Left lung (tissue), 10 donors: ENCODE measurements around the gene MRPL33. TPM values are rescaled to one million over a fixed set of nuclear protein-coding genes. Genes with fewer than 3 reads are reported as not detected.
"Not testable (repeated sequence)": the region's sequence is repeated elsewhere in the genome, so short reads cannot be mapped to it uniquely, and the experiment has no call there.

Experiments
- ATAC-seq: fragments of 200-7000 bp; cut with Tn5 transposase; one replicate; pipeline ENCODE4 v1.9.1; 2020; ENCODE audit warnings: moderate library complexity
- DNase-seq, 4 donors: peaks; one replicate each; pipeline ENCODE4 v3.0.0-alpha.2; 2013 to 2020
- H3K27ac ChIP-seq, 2 donors: fragments of 200-600 bp; sonication (generic) in 1 of 2; one replicate each; pipeline versions ENCODE4 v1.5.0 to v1.8.0; 2020 to 2021
- H3K27me3 ChIP-seq, 2 donors: fragments of 200-600 bp; sonication (generic) in 1 of 2; one replicate each; pipeline versions ENCODE4 v1.5.0 to v1.8.0; 2020 to 2021
- H3K36me3 ChIP-seq, 2 donors: fragments of 200-600 bp; sonication (generic) in 1 of 2; one replicate each; pipeline versions ENCODE4 v1.5.0 to v1.8.0; 2020 to 2021
- H3K4me1 ChIP-seq, 2 donors: fragments of 200-600 bp; one replicate each; pipeline ENCODE4 v1.8.0; 2021
- H3K4me3 ChIP-seq, 2 donors: fragments of 200-600 bp; sonication (generic) in 1 of 2; one replicate each; pipeline versions ENCODE4 v1.5.0 to v1.8.0; 2020 to 2021; ENCODE audit warnings: mild to moderate bottlenecking in 1 of 2
- H3K9me3 ChIP-seq, 2 donors: fragments of 200-600 bp; sonication (generic) in 1 of 2; one replicate each; pipeline versions ENCODE4 v1.5.0 to v1.8.0; 2020 to 2021
- intact Hi-C, 2 donors: fragments of 100-400 bp; cut with DNase I; formaldehyde crosslinking; loops; one replicate each; pipeline versions ENCODE4 v1.11.2 to v1.14.2; 2022
- polyA plus RNA-seq, 6 donors: library from polyadenylated mRNA; unstranded; fragments of 120-200 nt; gene quantifications; one replicate each; pipeline ENCODE4 v1.2.1, GENCODE V29; 2013; ENCODE audit not compliant: insufficient read length in 6 of 6
- total RNA-seq, 2 donors: library from RNA; stranded (reverse); fragmentation: NEBNext Ultra II Directional; extraction: Animal tissue kit (Norgen Biotek cat#: 25700); gene quantifications; one replicate each; pipeline ENCODE4 v1.2.1, GENCODE V29; 2021
- TF ChIP-seq, protein P1 (sequence below), 2 donors: fragments of 200-600 bp; sonication (generic) in 1 of 2; IDR thresholded peaks; one replicate each; pipeline versions ENCODE4 v1.5.0 to v1.8.0; 2021; ENCODE audit warnings: antibody characterized with exemption in 2 of 2
- donor health status: DM: no; HTN: yes; CAD: no.
- donor health status: DM: no; HTN: no; CAD: no.

MRPL33 gene
- total and polyA plus RNA-seq, 8 donors, result 75.2 to 113 (median 101) TPM

DNA sequence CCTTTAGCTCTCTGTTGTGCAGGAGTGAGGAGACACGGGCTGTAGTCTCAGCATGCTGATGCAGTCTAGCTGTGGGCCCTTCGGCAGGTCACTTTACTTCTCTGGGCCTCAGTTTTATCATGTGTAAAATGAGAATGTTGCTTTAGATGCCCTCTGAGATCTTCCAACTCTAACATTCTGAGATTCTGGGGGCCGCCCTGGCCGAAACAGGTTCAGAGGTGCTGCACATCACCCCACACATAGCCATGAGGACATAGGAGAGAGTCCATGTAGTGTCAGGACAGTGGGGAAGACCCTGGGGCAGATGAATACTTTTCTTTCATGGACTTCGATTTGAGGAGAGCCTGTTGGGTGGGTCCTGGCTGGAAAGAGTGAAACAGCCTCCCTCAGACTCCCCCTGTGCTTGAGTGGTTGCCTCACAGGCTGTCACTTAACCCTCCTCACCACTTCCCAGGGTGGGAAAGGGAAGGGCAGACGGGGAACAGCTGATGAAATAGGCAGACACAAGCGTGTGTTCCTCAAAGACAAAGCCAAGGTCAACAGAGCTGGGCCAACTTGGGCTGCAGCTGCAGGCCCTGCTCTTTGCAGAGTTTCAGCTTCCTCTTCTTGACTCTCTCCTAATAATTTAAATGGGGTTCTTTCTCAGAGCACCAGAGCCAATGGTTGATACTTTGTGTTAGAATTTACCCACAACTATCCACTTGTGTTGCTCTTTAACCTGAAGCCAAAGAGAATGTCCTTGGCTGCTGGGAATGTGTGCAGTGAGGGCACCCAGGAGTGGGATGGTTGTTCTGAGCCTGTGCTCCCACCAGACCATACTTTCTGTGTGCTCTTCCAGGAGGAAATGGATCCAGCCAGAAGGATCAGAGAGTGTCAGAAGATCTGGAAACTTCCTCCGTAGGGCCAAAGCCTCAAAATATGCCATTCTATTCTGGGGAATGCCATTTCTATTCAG, 14.7 kb upstream of the MRPL33 start:
- Histone ChIP-seq H3K36me3 (no peaks in the 10 kb centered on the region), H3K4me1 (peaks cover 0 to 25% of the 10 kb centered on the region in 2 donors), H3K27ac (peak overlapping the region in 1 of 2 donors; percentile 21), H3K9me3 (no peaks in the 10 kb centered on the region), H3K27me3 (no peaks in the 10 kb centered on the region), H3K4me3 (no peak overlapping the region)
- peak; percentile 21 for ATAC-seq
- TF ChIP-seq, protein P1, sequence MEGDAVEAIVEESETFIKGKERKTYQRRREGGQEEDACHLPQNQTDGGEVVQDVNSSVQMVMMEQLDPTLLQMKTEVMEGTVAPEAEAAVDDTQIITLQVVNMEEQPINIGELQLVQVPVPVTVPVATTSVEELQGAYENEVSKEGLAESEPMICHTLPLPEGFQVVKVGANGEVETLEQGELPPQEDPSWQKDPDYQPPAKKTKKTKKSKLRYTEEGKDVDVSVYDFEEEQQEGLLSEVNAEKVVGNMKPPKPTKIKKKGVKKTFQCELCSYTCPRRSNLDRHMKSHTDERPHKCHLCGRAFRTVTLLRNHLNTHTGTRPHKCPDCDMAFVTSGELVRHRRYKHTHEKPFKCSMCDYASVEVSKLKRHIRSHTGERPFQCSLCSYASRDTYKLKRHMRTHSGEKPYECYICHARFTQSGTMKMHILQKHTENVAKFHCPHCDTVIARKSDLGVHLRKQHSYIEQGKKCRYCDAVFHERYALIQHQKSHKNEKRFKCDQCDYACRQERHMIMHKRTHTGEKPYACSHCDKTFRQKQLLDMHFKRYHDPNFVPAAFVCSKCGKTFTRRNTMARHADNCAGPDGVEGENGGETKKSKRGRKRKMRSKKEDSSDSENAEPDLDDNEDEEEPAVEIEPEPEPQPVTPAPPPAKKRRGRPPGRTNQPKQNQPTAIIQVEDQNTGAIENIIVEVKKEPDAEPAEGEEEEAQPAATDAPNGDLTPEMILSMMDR (IDR thresholded peaks at IDR 0.05), result no peak
- peak in 1 of 4 donors; percentile 74 for DNase-seq
- intact Hi-C loops, result no loop called here

DNA sequence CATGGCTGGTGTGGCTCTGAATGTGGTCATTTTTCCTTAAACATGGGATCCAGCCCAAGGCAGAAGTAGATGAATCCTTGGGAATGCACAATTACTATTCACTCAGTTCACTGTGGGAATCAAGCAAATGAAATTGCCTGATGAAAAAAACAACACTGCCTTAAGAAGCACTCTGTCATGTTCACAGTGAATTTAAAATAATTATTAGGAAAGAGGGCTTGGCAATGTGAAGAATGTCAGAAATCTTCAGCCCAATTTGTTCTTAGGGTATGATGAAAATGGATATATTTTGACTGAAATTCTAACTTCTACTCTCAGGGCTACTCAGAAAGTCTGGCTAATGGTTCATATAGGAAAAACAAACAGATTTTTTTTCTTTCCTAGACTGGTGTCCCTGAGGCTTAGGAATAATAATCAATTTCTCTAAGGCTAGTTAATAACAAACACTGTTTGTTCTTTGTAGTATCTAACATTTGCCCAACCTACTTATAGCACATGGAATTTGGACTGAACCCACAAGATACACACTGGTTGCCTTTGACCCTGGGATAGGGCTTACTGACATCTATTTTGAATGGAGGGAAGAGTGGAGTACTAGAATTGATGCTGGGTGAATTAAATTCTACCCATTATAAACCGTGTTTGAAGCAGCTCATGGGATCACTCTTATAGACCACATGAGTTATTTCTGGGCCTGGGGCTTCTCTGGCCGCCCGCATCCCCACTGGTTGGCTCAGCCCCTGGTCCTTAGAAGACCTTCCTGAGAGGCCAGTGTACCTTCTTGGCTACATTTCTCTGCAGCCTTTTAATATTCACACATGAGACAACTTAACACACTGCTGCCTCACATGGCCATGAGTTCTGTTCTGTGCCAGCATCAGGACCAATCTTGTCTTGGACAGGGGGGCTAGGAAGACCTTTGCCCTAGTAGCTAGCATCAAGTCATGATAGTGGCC, 8.3 kb upstream of the MRPL33 start:
- Histone ChIP-seq H3K9me3 (no peaks in the 10 kb centered on the region), H3K4me3 (no peak overlapping the region), H3K4me1 (peaks cover 0 to 12% of the 10 kb centered on the region in 2 donors), H3K36me3 (no peaks in the 10 kb centered on the region), H3K27me3 (no peaks in the 10 kb centered on the region), H3K27ac (peak overlapping the region in 1 of 2 donors; percentile 39)
- ATAC-seq (no peak), DNase-seq (no peak)
- TF ChIP-seq, protein P1 (IDR thresholded peaks at IDR 0.05), result no peak
- intact Hi-C loops, result no loop called here

DNA sequence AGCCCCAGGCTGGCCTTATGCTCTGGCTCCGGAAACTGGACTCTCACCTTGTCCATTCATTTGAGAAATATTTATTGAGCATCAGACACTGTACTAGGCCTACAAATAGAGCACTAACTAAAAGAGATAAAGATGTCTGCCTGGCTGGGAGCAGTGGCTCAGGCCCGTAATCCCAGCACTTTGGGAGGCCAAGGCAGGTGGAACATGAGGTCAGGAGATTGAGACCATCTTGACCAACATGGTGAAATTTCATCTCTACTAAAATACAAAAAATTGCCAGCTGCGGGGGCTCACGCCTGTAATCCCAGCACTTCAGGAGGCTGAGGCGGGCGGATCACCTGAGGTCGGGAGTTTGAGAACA, 7.6 kb upstream of the MRPL33 start:
- Histone ChIP-seq H3K27me3 (no peaks in the 10 kb centered on the region), H3K4me3 (no peak overlapping the region), H3K4me1 (peaks cover 0 to 12% of the 10 kb centered on the region in 2 donors), H3K27ac (no peak overlapping the region), H3K36me3 (no peaks in the 10 kb centered on the region), H3K9me3 (no peaks in the 10 kb centered on the region)
- no peak for DNase-seq
- intact Hi-C loops, result no loop called here
- no peak for ATAC-seq
- TF ChIP-seq, protein P1 (IDR thresholded peaks at IDR 0.05), result no peak

DNA sequence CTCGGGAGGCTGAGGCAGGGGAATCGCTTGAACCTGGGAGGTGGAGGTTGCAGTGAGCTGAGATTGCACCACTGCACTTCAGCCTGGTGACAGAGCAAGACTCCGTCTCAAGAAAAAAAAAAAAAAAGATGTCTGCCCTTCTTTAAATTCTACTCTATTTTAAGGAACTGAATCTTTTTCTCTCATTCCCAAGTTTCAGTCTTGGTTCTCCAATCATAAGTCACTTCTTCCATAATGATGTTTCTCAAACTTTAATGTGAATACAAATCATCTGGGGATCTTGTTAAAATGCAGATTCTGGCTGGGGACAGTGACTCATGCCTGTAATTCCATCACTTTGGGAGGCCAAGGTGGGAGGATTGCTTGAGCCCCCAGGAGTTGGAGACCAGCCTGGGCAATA, 7.0 kb upstream of the MRPL33 start:
- H3K27ac ChIP-seq, H3K9me3 ChIP-seq, H3K4me3 ChIP-seq, ATAC-seq, H3K36me3 ChIP-seq, H3K27me3 ChIP-seq, intact Hi-C loops, DNase-seq: not testable (repeated sequence)
- peaks cover 0 to 12% of the 10 kb centered on the region in 2 donors for H3K4me1 ChIP-seq

DNA sequence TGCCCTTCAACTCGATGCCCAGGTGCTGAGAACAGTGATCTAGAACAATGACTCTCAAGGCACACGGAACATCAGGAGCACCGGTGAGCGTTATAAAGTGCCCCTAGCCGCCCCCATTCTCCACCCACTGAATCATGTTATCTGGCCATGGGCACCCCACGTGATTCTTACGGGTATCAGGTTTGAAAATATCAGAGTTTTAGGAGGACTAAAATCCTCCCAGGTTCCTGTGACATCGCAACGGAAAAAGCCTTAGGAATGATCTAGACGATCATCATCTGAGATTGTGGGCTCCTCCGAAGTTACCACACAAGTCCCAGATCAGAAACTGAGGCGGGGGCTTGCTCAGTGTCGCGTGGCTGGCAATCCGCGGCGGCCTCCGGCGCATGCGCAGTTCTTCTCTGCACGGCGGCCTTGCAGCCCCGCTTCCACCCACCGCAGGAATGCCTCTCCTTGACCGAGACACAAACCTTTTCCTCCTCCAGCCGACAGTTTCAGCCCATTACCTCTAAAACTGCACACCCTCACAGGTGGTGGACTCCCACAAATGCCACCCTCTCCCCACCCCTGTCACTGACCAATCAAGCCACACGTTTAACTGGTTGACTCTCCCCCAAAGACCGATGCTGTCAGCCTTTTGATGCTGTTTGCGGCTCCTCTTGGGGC, 5.8 kb upstream of the MRPL33 start:
- no peaks in the 10 kb centered on the region for H3K36me3 ChIP-seq
- DNase-seq, result peak; percentile 65 to 92 (median 82)
- intact Hi-C loops, result no loop called here
- H3K4me1 ChIP-seq, result peaks cover 0 to 13% of the 10 kb centered on the region in 2 donors
- ATAC-seq, result peak; percentile 77
- peak overlapping the region; percentile 76 to 81 for H3K27ac ChIP-seq
- H3K4me3 ChIP-seq, result peak overlapping the region; percentile 19 to 22
- no peaks in the 10 kb centered on the region for H3K9me3 ChIP-seq
- TF ChIP-seq, protein P1 (IDR thresholded peaks at IDR 0.05), result no peak
- H3K27me3 ChIP-seq, result no peaks in the 10 kb centered on the region
